ENCODE measurements around the gene RASA3. TPM values are rescaled to one million over a fixed set of nuclear protein-coding genes. Genes with fewer than 3 reads are reported as not detected.
A peak's percentile ranks its signal among the peaks of the same experiment; 100 is the strongest.

RASA3 gene
- total RNA-seq, 1 experiment from 2014 or later, result 10.0 TPM

DNA sequence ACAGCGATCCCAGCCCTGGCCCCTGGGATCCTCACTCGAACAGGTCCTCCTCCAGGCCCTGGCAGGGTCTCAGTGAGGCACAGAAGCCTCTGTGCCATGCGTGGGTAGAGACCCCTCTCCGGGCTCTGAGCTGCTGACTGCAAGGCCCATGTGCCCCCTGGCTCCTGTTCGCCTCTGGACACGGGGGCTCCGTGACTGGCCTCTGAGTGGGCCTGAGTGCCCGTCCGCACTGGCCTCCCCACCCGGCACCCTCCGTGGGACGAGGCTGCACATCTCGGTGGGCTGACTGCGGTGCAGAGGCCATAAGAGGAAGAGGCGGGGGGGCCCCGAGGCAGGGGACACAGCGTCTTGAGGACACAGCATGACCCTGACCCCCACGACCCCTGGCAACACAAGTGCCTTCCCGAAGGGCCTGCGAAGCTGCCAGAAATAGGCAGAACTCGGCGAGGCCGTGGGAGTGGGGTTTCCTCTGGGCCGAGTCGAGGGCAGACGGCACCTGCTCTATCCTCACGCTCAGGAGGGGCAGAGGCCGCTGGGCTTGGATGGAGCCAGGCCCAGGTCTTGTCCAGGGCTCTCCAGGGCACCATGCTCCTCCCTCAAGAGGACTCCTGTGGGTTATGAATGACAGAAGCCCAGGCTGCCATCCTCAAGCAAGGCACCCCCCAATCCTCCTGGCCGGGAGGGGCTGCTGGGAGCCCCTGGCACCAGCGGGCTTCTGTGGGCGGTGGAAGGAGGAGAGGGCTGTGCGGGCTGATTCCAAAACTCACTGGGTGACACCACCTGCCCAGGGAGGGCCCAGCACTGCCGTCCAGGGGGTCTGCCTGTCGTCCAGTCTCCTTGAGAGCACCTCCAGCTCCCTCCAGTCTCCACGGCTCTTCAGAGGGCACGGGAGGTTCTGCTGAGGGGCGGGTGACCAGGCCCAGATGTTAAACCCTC lies 52.6 kb downstream of the RASA3 start:
- no peak overlapping the region for H3K27ac ChIP-seq

DNA sequence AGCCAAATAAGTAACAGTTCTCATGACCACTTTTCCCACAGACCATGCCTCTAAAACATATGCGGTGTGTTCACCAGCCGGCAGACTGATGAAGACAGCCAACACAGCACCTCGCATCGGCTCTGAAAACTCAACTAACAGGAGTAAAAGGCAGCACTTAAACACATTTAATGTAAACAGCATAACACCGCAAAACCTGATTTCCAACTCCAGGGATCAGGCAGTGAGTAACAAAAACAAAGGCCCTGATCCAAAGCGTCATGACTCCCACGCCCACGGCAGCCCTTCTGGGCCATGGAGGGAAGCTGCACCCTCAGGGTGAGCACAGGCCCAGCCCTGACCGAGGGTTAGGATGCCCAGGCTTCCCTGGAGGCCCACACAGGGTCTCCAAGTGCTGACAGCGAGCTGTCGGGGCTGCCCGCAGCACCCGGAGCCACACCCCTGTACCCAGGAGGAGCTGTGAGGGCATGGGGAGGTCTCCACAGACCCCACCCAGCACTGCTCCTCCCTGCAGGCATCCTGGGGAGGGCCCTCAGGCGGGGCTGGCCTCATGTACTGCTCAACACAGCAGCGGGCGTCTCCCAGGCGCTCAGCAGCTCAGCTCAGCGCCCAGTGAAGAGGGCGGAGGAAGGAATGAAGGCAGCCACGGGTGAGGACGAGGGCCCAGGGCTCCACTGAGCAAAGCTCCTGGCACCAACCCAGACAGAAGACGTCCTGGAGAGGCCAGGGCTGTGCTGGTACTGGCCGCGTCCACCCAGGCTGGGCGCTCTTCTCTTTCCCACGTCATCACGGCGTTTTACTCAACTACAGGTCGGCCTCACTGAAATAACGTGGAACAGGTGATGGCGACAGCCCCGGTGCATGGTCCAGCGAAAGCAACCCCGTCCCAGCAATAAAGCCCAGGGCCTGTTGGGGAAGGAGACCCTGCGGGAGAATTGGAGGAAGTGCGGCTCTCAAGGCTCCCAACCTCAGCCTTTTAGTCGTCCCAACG lies 53.7 kb downstream of the RASA3 start:
- peaks cover 20% of the 10 kb centered on the region for H3K4me1 ChIP-seq (replicated peaks; ENCODE audit: insufficient read depth)
- no peaks in the 10 kb centered on the region for H3K27me3 ChIP-seq (ENCODE audit: insufficient read depth, low read depth)
- ChIA-PET POLR2A (ENCODE audit: unreplicated experiment) (interaction anchor here (0.6 to 0.8 kb wide), 4 partner anchors 10 to 790 kb away, joined by 4 to 7 read pairs (median 6); no protein-coding TSS in a partner anchor), CTCF (no interaction called here)
- no peaks in the 10 kb centered on the region for H4K20me1 ChIP-seq (ENCODE audit: insufficient read depth)
- intact Hi-C loops (cut with micrococcal nuclease; ENCODE audit: unreplicated experiment), result loop anchor here (1.0 kb wide), 1 partner anchor 13 kb away; no protein-coding TSS in a partner anchor
- H3K79me2 ChIP-seq (ENCODE audit: low read depth), result no peaks in the 10 kb centered on the region
- DNase-seq, result peak; percentile 83 to 90
- peak overlapping the region; percentile 43 for H3K27ac ChIP-seq
- no peak for TF ChIP-seq EZH2 (IDR thresholded peaks at IDR 0.05; ENCODE audit: low read depth)
- TF ChIP-seq, protein P1, sequence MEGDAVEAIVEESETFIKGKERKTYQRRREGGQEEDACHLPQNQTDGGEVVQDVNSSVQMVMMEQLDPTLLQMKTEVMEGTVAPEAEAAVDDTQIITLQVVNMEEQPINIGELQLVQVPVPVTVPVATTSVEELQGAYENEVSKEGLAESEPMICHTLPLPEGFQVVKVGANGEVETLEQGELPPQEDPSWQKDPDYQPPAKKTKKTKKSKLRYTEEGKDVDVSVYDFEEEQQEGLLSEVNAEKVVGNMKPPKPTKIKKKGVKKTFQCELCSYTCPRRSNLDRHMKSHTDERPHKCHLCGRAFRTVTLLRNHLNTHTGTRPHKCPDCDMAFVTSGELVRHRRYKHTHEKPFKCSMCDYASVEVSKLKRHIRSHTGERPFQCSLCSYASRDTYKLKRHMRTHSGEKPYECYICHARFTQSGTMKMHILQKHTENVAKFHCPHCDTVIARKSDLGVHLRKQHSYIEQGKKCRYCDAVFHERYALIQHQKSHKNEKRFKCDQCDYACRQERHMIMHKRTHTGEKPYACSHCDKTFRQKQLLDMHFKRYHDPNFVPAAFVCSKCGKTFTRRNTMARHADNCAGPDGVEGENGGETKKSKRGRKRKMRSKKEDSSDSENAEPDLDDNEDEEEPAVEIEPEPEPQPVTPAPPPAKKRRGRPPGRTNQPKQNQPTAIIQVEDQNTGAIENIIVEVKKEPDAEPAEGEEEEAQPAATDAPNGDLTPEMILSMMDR (conservative IDR thresholded peaks at IDR 0.05), result no peak
- peak overlapping the region; percentile 50 for H2AFZ ChIP-seq
- peak overlapping the region; percentile 69 for H3K4me2 ChIP-seq
- no TSS peak for BruUV-seq (replicated peaks)
- H3F3A ChIP-seq (ENCODE audit: insufficient read depth, low read depth), result peaks cover 20% of the 10 kb centered on the region; the same call in 1 of the 2 replicates
- H3K9me3 ChIP-seq (ENCODE audit: insufficient read depth, low read depth), result no peaks in the 10 kb centered on the region
- H3K9me2 ChIP-seq (ENCODE audit: insufficient read depth), result no peaks in the 10 kb centered on the region
- no peaks in the 10 kb centered on the region for H3K36me3 ChIP-seq (ENCODE audit: low read depth)
- peak overlapping the region; percentile 13; the same call in 1 of the 2 replicates for H3K4me3 ChIP-seq

More for the DNA sequence above, 52.6 kb downstream of the RASA3 start:
- H3K4me3 ChIP-seq, result no peak overlapping the region
- no peaks in the 10 kb centered on the region for H3K79me2 ChIP-seq (ENCODE audit: low read depth)
- H3K36me3 ChIP-seq (ENCODE audit: low read depth), result no peaks in the 10 kb centered on the region
- H3K9me2 ChIP-seq (ENCODE audit: insufficient read depth), result no peaks in the 10 kb centered on the region
- no peak overlapping the region for H2AFZ ChIP-seq
- ChIA-PET CTCF (no interaction called here), POLR2A (ENCODE audit: unreplicated experiment) (no interaction called here)
- peaks cover 20% of the 10 kb centered on the region for H3K4me1 ChIP-seq (replicated peaks; ENCODE audit: insufficient read depth)
- H3F3A ChIP-seq (ENCODE audit: insufficient read depth, low read depth), result peaks cover 20% of the 10 kb centered on the region; the same call in 1 of the 2 replicates
- TF ChIP-seq EZH2 (IDR thresholded peaks at IDR 0.05; ENCODE audit: low read depth), result no peak
- TF ChIP-seq, protein P1 (conservative IDR thresholded peaks at IDR 0.05), result no peak
- no peaks in the 10 kb centered on the region for H3K9me3 ChIP-seq (ENCODE audit: insufficient read depth, low read depth)
- no peaks in the 10 kb centered on the region for H4K20me1 ChIP-seq (ENCODE audit: insufficient read depth)
- no peak overlapping the region; the same call in 1 of the 2 replicates for H3K4me2 ChIP-seq
- BruUV-seq (replicated peaks), result no TSS peak
- DNase-seq, result no peak
- intact Hi-C loops (cut with micrococcal nuclease; ENCODE audit: unreplicated experiment), result no loop called here
- no peaks in the 10 kb centered on the region for H3K27me3 ChIP-seq (ENCODE audit: insufficient read depth, low read depth)

DNA sequence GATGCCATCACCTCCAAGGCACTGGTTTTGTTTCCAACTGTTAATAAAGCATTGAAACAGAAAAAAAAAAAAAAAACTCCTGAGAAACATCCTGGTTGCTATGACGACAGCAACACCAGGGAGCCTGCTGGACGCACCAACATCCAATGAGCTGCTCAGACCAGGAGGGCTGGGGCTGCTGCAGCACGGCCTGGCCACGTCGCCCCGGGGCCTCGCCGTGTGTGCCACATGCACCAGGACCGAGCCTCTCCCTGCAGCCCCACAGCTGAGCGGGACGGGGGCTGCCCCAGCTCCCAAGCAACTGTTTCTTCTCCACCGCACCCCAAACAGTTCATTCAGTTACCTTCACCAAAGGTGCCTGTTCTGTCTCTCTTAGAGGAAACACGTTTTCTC lies 54.5 kb downstream of the RASA3 start:
- H2AFZ ChIP-seq, result no peak overlapping the region
- peaks cover 20% of the 10 kb centered on the region for H3K4me1 ChIP-seq (replicated peaks; ENCODE audit: insufficient read depth)
- peak in 1 of 2 experiments; percentile 33 for DNase-seq
- H3K9me3 ChIP-seq (ENCODE audit: insufficient read depth, low read depth), result no peaks in the 10 kb centered on the region
- peak overlapping the region; percentile 69 for H3K4me2 ChIP-seq
- H4K20me1 ChIP-seq (ENCODE audit: insufficient read depth), result no peaks in the 10 kb centered on the region
- peak overlapping the region; percentile 43 for H3K27ac ChIP-seq
- H3K9me2 ChIP-seq (ENCODE audit: insufficient read depth), result no peaks in the 10 kb centered on the region
- no peaks in the 10 kb centered on the region for H3K27me3 ChIP-seq (ENCODE audit: insufficient read depth, low read depth)
- no peaks in the 10 kb centered on the region for H3K79me2 ChIP-seq (ENCODE audit: low read depth)
- ChIA-PET POLR2A (ENCODE audit: unreplicated experiment) (interaction anchor here (0.6 kb wide), 1 partner anchor 48 kb away, joined by 7 read pairs; no protein-coding TSS in a partner anchor), CTCF (no interaction called here)
- H3K36me3 ChIP-seq (ENCODE audit: low read depth), result no peaks in the 10 kb centered on the region
- peaks cover 20% of the 10 kb centered on the region; the same call in 1 of the 2 replicates for H3F3A ChIP-seq (ENCODE audit: insufficient read depth, low read depth)
- intact Hi-C loops (cut with micrococcal nuclease; ENCODE audit: unreplicated experiment), result loop anchor here (1.0 kb wide), 1 partner anchor 13 kb away; no protein-coding TSS in a partner anchor
- BruUV-seq (replicated peaks), result no TSS peak
- H3K4me3 ChIP-seq, result peak overlapping the region; percentile 13; the same call in 1 of the 2 replicates
- TF ChIP-seq EZH2 (IDR thresholded peaks at IDR 0.05; ENCODE audit: low read depth), result no peak
- TF ChIP-seq, protein P1 (conservative IDR thresholded peaks at IDR 0.05), result no peak
